HepG2 (cell line): ENCODE results near the gene NRG3.

Experiments
- BRD4 ChIP-seq: sonication (generic); formaldehyde crosslinking; IDR thresholded peaks from 2 replicates; pipeline ENCODE4 v1.4.0; 2020; ENCODE audit warnings: missing genetic modification reagents
- CEBPB ChIP-seq: IDR thresholded peaks from 2 replicates; pipeline ENCODE4 v1.6.1; 2011; ENCODE audit warnings: low read depth, low read length, improper control_type of control experiment, borderline replicate concordance
- FOXA1 ChIP-seq, 2 experiments: fragments of 450-650 bp in 1 of 2; sonication (generic) in 1 of 2; formaldehyde crosslinking in 1 of 2; IDR thresholded peaks; 2 replicates each; pipeline versions ENCODE4 v1.4.0 to v1.6.1; 2016 to 2020; ENCODE audit warnings: missing genetic modification reagents in 1 of 2
- GABPA ChIP-seq, 2 experiments: IDR thresholded peaks; 2 replicates each; pipeline ENCODE4 v1.6.1; 2011 to 2016; ENCODE audit warnings: low read depth in 2 of 2, low read length in 1 of 2, missing biosample characterization in 1 of 2, missing genetic modification characterization in 1 of 2
- GLI4 ChIP-seq: sonication (generic); formaldehyde crosslinking; IDR thresholded peaks from 2 replicates; pipeline ENCODE4 v1.5.1; 2020; ENCODE audit warnings: missing genetic modification reagents, mild to moderate bottlenecking, moderate library complexity, borderline replicate concordance
- GTF2F1 ChIP-seq: fragments of 150-350 bp; IDR thresholded peaks from 2 replicates; pipeline ENCODE4 v1.6.1; 2014; ENCODE audit warnings: low read length
- HNF4A ChIP-seq: sonication (generic); formaldehyde crosslinking; IDR thresholded peaks from 2 replicates; pipeline ENCODE4 v1.4.0; 2020; ENCODE audit warnings: missing genetic modification reagents
- PAF1 ChIP-seq: IDR thresholded peaks from 2 replicates; pipeline ENCODE4 v1.6.1; 2016; ENCODE audit warnings: missing genetic modification reagents, missing compliant biosample characterization
- PRPF4 ChIP-seq: fragments of 200-400 bp; formaldehyde crosslinking; IDR thresholded peaks from 2 replicates; pipeline ENCODE4 v1.6.1; 2016; ENCODE audit warnings: low read length, low read depth; ENCODE audit not compliant: poor library complexity, severe bottlenecking
- TGIF2 ChIP-seq: IDR thresholded peaks from 2 replicates; pipeline ENCODE4 v1.6.1; 2016; ENCODE audit warnings: control low read depth, missing compliant biosample characterization
- ZFP91 ChIP-seq: sonication (generic); formaldehyde crosslinking; IDR thresholded peaks from 2 replicates; pipeline ENCODE4 v1.9.0; 2022; ENCODE audit warnings: missing genetic modification reagents, mild to moderate bottlenecking, borderline replicate concordance

- no peak for TF ChIP-seq TGIF2
- no peak for TF ChIP-seq PAF1 (CRISPR knock-in tag)
- no peak for TF ChIP-seq CEBPB
- TF ChIP-seq ZFP91 (CRISPR knock-in tag), result no peak
- no peak for TF ChIP-seq FOXA1 (IDR thresholded peaks at IDR 0.05)
- no peak for TF ChIP-seq FOXA1 (CRISPR knock-in tag; IDR thresholded peaks at IDR 0.05)
- no peak for TF ChIP-seq BRD4
- no peak for TF ChIP-seq GABPA (IDR thresholded peaks at IDR 0.05; ENCODE audit: low read depth, low read length)
- TF ChIP-seq GABPA (CRISPR knock-in tag; IDR thresholded peaks at IDR 0.05; ENCODE audit: low read depth), result no peak
- no peak for TF ChIP-seq GTF2F1
- no peak for TF ChIP-seq PRPF4
- no peak for TF ChIP-seq HNF4A (CRISPR knock-in tag)
- TF ChIP-seq GLI4 (CRISPR knock-in tag), result no peak
Measured at GRCh38 chr10:82027711-82028110, 152.7 kb downstream of the NRG3 start.
